HFF-Myc (cell line): ENCODE data around the gene SORL1.

Source experiments
- DNase-seq: peaks from one replicate; pipeline ENCODE4 v3.0.0-alpha.2; 2011; ENCODE audit warnings: low read depth; ENCODE audit errors: extremely low read depth
- H3K4me3 ChIP-seq: replicated peaks from 2 replicates; pipeline ENCODE4 v1.5.1; 2011; ENCODE audit warnings: low read depth, mild to moderate bottlenecking, control low read depth, low read length
- TF ChIP-seq, protein P1 (sequence below): IDR thresholded peaks from 2 replicates; pipeline ENCODE4 v1.5.1; 2012; ENCODE audit warnings: mild to moderate bottlenecking, low read depth, low read length, control low read depth; ENCODE audit errors: missing control alignments

SORL1 gene

DNA sequence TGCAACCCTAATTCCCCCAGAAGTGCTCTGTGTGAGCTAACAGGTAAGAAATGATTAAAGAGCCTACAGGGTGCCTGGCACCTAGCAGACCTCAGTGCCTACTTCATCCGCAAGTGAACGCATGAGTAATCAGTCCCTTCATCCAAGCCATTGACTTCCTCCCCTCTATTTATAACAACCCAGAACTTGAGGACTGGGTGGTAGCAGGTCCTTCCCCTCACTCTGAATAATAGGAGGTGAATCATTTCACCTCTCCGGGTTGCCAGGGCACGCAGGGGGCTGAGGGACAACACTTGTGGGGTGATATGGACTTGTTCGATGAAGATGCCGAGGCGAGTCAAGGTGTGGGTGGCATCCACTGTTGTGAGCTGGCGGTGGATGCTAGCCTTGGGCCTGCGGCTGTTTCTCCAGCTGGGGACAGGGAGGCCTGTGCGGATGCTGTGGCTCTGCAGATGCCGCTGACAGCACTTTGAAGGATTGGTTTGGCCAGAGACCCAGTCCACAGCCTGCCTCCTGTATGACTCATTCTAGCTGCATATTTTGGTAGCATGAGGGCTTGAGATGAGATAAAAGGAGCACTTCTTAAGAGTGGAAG, 12.3 kb downstream of the SORL1 start:
- peak; percentile 84 for DNase-seq
- no peak overlapping the region for H3K4me3 ChIP-seq
- TF ChIP-seq, protein P1, sequence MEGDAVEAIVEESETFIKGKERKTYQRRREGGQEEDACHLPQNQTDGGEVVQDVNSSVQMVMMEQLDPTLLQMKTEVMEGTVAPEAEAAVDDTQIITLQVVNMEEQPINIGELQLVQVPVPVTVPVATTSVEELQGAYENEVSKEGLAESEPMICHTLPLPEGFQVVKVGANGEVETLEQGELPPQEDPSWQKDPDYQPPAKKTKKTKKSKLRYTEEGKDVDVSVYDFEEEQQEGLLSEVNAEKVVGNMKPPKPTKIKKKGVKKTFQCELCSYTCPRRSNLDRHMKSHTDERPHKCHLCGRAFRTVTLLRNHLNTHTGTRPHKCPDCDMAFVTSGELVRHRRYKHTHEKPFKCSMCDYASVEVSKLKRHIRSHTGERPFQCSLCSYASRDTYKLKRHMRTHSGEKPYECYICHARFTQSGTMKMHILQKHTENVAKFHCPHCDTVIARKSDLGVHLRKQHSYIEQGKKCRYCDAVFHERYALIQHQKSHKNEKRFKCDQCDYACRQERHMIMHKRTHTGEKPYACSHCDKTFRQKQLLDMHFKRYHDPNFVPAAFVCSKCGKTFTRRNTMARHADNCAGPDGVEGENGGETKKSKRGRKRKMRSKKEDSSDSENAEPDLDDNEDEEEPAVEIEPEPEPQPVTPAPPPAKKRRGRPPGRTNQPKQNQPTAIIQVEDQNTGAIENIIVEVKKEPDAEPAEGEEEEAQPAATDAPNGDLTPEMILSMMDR, result no peak

DNA sequence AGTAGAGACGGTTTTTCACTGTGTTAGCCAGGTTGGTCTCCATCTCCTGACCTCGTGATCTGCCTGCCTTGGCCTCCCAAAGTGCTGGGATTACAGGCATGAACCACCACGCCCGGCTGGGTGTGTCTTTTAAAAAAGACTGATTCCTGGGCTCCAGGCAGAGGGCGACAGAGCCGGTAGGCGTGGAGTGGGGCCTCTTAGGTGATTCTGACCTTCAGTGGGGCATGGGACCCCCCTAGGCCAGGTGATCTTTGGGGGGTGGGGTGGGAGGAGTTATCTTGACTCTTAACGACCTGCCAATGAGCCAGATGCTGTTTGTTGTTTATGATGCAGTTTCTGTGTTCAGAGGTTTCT, 13.6 kb downstream of the SORL1 start:
- TF ChIP-seq, protein P1, result no peak
- no peak overlapping the region for H3K4me3 ChIP-seq
- DNase-seq, result no peak

DNA sequence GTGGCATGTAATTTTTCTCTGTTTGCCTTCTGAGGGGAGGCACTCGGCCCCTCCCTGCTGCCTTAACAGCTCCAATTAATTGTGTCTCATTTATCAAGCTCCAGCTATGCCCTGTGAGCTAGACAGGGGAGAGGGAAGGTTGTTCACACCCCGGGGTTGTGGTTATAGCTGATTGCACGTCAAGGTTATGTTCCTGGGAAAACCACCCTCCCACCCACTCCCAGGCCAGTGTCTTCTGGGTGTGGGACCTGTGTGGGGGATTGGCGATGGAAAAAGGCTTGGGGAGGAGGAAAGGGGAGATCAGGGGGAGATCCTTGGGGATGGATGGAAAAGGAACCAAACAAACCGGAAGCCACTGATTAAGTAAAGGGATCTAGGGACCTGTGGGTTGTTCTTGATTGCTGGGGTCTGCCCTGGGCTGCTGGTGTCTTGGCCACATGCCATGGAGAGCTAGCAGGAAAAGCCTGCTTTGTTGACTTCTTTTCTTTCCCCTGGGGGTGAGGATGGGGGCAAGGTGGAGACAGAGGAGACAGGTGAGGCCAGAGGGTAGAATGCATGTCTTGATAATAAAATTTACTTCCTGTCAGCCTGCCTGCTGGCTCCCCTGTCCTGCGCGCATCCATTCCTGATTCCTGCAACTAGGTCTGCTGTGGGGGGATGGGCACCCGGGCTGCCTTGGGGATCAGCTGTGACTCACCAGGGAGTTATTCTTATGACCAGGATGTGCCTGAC, 14.1 kb downstream of the SORL1 start:
- no peak overlapping the region for H3K4me3 ChIP-seq

DNA sequence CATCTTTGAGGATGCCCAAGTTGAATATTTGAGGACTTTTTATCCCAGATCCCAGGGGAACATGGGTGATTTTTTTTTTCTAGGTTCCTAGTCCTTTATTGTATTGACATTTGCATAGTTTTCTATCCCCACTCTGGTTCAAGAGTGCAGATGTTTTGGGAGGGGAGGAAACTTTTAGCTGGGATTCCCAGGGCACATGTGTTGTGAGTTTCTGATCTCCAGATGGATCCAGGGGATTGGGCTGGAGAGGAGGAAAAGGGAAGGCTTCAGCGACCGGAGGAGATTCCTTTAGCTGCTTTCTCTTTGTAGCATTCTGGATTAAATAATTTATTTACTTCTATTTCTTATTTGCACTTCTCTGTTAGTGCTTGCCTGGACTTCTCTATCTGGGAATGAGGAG, 15.4 kb downstream of the SORL1 start:
- TF ChIP-seq, protein P1, result no peak

More for the DNA sequence above, 14.1 kb downstream of the SORL1 start:
- DNase-seq, result peak; percentile 95
- TF ChIP-seq, protein P1, result no peak

DNA sequence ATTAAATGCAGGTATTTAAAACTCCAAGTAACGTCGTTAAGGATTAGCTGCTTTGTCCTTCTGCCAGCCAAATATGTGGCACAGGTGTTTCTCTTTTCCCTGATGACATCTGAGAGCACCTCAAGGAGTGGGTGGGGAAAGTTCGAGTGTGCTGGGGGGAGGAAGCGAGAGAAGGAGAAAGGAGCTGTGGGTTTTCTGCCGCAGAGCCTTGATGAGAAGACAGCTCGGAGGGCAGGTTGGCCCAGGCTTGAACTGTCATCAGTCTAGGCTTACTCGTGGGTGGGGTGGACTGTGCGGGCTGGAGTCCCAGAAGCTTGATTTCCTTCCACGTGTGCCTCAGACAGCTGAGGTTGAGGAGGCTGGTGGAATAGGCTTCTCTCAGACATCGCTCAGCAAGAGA, 15.9 kb downstream of the SORL1 start:
- DNase-seq, result no peak
- no peak overlapping the region for H3K4me3 ChIP-seq
- TF ChIP-seq, protein P1, result no peak

More for the DNA sequence above, 15.4 kb downstream of the SORL1 start:
- no peak overlapping the region for H3K4me3 ChIP-seq
- DNase-seq, result no peak

DNA sequence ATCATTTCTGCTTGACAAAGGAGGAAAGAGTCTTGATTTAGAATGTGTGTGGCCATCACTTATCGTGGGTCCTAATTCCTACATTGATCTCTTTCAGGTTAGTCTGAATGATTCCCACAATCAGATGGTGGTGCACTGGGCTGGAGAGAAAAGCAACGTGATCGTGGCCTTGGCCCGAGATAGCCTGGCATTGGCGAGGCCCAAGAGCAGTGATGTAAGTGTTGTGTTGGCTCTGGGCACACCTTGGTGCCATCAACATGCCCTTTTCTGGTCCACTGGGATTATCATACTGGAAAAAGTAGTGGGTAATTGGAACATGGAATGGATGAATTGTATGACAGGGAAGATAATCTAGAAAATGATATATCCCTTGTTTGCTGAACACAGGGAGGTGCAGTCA, 17.8 kb downstream of the SORL1 start:
- TF ChIP-seq, protein P1, result no peak
- DNase-seq, result no peak
- no peak overlapping the region for H3K4me3 ChIP-seq

DNA sequence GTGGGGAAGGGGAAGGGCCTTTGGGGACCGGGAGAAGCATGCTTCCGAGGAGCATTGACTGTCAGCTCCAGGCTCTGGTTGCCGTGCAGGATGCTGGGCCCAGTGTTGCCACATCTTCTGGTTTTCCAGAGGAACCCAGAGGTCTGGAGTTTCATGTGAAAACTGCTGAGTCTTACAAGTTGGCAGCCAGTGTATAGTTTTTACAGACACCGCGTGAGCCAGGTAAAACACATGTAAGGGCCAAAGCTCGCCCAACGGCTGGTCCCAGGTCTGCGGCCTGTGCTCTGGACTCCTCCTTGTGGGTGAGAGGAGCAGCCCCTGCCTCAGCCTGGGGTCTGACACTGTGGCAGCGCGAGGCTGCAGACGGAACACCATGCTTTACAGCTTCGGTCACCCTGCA, 19.1 kb downstream of the SORL1 start:
- H3K4me3 ChIP-seq, result no peak overlapping the region
- TF ChIP-seq, protein P1, result no peak
- DNase-seq, result no peak
